ENCODE data around the gene TMTC3. TPM values are rescaled to one million over a fixed set of nuclear protein-coding genes. Genes with fewer than 3 reads are reported as not detected.

TMTC3 gene
- total and polyA plus RNA-seq, 2 experiments from 2014 or later, result 17.7 to 53.8 TPM

DNA sequence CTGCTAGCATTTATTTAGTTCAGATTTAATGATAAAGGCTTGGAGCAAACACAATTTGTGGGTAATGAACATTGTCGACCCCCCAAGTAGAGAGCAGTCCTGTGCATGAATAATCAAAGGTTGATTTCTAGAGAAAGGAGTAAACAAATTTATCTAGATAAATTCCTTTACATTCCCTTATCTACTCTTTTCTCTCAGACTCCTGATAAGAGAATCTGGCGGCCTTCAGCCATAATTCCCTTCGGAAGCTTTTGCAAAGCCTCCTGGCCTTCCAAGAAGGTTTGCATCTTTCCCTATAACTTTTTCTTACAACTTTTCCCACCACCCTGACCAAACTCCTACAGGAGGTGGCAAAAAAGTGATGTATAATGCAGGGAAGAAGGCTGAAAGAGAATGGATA, 42.1 kb downstream of the TMTC3 start:
- peaks cover 3% of the 10 kb centered on the region; the same call in 1 of the 3 replicates for H3K4me1 Mint-ChIP-seq
- no peak overlapping the region for H3K4me2 ChIP-seq
- H4K20me1 ChIP-seq (replicated peaks; ENCODE audit: insufficient read depth), result no peaks in the 10 kb centered on the region
- no peaks in the 10 kb centered on the region for H3K27me3 Mint-ChIP-seq (ENCODE audit: insufficient read depth, low read depth, poor library complexity)
- H3K27me3 ChIP-seq (ENCODE audit: insufficient read depth), result no peaks in the 10 kb centered on the region
- H3K27ac Mint-ChIP-seq, result no peak overlapping the region
- no peak overlapping the region for H3K27ac ChIP-seq (ENCODE audit: low read depth)
- H3K36me3 Mint-ChIP-seq (ENCODE audit: low read depth), result peaks cover 54% of the 10 kb centered on the region
- no peaks in the 10 kb centered on the region for H3F3A ChIP-seq (replicated peaks; ENCODE audit: low read depth)
- H3K9me3 Mint-ChIP-seq, result 0 out of 3 replicates have a peak, but pooled peaks cover 3% of the 10 kb centered on the region
- H3K9me2 ChIP-seq (ENCODE audit: insufficient read depth), result no peaks in the 10 kb centered on the region
- no peaks in the 10 kb centered on the region for H3K79me2 ChIP-seq (replicated peaks; ENCODE audit: insufficient read depth)
- no peak for DNase-seq (ENCODE audit: low spot score)
- TF ChIP-seq, protein P1, sequence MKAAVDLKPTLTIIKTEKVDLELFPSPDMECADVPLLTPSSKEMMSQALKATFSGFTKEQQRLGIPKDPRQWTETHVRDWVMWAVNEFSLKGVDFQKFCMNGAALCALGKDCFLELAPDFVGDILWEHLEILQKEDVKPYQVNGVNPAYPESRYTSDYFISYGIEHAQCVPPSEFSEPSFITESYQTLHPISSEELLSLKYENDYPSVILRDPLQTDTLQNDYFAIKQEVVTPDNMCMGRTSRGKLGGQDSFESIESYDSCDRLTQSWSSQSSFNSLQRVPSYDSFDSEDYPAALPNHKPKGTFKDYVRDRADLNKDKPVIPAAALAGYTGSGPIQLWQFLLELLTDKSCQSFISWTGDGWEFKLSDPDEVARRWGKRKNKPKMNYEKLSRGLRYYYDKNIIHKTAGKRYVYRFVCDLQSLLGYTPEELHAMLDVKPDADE (IDR thresholded peaks at IDR 0.05), result no peak
- TF ChIP-seq ZNF331 (CRISPR knock-in tag; IDR thresholded peaks at IDR 0.05; ENCODE audit: low read depth) (no peak), EZH2phosphoT487 (IDR thresholded peaks at IDR 0.05; ENCODE audit: unreplicated experiment) (no peak), STAT1 (IDR thresholded peaks at IDR 0.05; ENCODE audit: unreplicated experiment) (no peak), POLR2AphosphoS5 (IDR thresholded peaks at IDR 0.05; ENCODE audit: low read depth) (no peak), ZNF114 (CRISPR knock-in tag; IDR thresholded peaks at IDR 0.05) (no peak), JUNB (IDR thresholded peaks at IDR 0.05; ENCODE audit: unreplicated experiment) (no peak), NANOG (IDR thresholded peaks at IDR 0.05; ENCODE audit: borderline replicate concordance) (no peak), CREB1 (CRISPR knock-in tag; IDR thresholded peaks at IDR 0.05; ENCODE audit: low read depth) (no peak), EZH2 (IDR thresholded peaks at IDR 0.05; ENCODE audit: low read depth, unreplicated experiment) (no peak)
- TF ChIP-seq, protein P2, sequence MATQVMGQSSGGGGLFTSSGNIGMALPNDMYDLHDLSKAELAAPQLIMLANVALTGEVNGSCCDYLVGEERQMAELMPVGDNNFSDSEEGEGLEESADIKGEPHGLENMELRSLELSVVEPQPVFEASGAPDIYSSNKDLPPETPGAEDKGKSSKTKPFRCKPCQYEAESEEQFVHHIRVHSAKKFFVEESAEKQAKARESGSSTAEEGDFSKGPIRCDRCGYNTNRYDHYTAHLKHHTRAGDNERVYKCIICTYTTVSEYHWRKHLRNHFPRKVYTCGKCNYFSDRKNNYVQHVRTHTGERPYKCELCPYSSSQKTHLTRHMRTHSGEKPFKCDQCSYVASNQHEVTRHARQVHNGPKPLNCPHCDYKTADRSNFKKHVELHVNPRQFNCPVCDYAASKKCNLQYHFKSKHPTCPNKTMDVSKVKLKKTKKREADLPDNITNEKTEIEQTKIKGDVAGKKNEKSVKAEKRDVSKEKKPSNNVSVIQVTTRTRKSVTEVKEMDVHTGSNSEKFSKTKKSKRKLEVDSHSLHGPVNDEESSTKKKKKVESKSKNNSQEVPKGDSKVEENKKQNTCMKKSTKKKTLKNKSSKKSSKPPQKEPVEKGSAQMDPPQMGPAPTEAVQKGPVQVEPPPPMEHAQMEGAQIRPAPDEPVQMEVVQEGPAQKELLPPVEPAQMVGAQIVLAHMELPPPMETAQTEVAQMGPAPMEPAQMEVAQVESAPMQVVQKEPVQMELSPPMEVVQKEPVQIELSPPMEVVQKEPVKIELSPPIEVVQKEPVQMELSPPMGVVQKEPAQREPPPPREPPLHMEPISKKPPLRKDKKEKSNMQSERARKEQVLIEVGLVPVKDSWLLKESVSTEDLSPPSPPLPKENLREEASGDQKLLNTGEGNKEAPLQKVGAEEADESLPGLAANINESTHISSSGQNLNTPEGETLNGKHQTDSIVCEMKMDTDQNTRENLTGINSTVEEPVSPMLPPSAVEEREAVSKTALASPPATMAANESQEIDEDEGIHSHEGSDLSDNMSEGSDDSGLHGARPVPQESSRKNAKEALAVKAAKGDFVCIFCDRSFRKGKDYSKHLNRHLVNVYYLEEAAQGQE (IDR thresholded peaks at IDR 0.05; ENCODE audit: unreplicated experiment), result no peak
- TF ChIP-seq, protein P3, sequence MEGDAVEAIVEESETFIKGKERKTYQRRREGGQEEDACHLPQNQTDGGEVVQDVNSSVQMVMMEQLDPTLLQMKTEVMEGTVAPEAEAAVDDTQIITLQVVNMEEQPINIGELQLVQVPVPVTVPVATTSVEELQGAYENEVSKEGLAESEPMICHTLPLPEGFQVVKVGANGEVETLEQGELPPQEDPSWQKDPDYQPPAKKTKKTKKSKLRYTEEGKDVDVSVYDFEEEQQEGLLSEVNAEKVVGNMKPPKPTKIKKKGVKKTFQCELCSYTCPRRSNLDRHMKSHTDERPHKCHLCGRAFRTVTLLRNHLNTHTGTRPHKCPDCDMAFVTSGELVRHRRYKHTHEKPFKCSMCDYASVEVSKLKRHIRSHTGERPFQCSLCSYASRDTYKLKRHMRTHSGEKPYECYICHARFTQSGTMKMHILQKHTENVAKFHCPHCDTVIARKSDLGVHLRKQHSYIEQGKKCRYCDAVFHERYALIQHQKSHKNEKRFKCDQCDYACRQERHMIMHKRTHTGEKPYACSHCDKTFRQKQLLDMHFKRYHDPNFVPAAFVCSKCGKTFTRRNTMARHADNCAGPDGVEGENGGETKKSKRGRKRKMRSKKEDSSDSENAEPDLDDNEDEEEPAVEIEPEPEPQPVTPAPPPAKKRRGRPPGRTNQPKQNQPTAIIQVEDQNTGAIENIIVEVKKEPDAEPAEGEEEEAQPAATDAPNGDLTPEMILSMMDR (conservative IDR thresholded peaks at IDR 0.05; ENCODE audit: low read depth in 2 of 2), result no peak
- TF ChIP-seq, protein P4, sequence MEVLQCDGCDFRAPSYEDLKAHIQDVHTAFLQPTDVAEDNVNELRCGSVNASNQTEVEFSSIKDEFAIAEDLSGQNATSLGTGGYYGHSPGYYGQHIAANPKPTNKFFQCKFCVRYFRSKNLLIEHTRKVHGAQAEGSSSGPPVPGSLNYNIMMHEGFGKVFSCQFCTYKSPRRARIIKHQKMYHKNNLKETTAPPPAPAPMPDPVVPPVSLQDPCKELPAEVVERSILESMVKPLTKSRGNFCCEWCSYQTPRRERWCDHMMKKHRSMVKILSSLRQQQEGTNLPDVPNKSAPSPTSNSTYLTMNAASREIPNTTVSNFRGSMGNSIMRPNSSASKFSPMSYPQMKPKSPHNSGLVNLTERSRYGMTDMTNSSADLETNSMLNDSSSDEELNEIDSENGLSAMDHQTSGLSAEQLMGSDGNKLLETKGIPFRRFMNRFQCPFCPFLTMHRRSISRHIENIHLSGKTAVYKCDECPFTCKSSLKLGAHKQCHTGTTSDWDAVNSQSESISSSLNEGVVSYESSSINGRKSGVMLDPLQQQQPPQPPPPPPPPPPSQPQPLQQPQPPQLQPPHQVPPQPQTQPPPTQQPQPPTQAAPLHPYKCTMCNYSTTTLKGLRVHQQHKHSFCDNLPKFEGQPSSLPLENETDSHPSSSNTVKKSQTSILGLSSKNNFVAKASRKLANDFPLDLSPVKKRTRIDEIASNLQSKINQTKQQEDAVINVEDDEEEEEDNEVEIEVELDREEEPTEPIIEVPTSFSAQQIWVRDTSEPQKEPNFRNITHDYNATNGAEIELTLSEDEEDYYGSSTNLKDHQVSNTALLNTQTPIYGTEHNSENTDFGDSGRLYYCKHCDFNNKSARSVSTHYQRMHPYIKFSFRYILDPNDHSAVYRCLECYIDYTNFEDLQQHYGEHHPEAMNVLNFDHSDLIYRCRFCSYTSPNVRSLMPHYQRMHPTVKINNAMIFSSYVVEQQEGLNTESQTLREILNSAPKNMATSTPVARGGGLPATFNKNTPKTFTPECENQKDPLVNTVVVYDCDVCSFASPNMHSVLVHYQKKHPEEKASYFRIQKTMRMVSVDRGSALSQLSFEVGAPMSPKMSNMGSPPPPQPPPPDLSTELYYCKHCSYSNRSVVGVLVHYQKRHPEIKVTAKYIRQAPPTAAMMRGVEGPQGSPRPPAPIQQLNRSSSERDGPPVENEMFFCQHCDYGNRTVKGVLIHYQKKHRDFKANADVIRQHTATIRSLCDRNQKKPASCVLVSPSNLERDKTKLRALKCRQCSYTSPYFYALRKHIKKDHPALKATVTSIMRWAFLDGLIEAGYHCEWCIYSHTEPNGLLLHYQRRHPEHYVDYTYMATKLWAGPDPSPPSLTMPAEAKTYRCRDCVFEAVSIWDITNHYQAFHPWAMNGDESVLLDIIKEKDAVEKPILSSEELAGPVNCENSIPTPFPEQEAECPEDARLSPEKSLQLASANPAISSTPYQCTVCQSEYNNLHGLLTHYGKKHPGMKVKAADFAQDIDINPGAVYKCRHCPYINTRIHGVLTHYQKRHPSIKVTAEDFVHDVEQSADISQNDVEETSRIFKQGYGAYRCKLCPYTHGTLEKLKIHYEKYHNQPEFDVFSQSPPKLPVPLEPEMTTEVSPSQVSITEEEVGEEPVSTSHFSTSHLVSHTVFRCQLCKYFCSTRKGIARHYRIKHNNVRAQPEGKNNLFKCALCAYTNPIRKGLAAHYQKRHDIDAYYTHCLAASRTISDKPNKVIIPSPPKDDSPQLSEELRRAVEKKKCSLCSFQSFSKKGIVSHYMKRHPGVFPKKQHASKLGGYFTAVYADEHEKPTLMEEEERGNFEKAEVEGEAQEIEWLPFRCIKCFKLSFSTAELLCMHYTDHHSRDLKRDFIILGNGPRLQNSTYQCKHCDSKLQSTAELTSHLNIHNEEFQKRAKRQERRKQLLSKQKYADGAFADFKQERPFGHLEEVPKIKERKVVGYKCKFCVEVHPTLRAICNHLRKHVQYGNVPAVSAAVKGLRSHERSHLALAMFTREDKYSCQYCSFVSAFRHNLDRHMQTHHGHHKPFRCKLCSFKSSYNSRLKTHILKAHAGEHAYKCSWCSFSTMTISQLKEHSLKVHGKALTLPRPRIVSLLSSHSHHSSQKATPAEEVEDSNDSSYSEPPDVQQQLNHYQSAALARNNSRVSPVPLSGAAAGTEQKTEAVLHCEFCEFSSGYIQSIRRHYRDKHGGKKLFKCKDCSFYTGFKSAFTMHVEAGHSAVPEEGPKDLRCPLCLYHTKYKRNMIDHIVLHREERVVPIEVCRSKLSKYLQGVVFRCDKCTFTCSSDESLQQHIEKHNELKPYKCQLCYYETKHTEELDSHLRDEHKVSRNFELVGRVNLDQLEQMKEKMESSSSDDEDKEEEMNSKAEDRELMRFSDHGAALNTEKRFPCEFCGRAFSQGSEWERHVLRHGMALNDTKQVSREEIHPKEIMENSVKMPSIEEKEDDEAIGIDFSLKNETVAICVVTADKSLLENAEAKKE (CRISPR knock-in tag; IDR thresholded peaks at IDR 0.05), result no peak
- no peak overlapping the region for H2AFZ ChIP-seq
- H3K4me3 Mint-ChIP-seq, result no peak overlapping the region
- ATAC-seq, result no peak
- peaks cover 5% of the 10 kb centered on the region; the same call in 1 of the 2 replicates for H3K36me3 ChIP-seq (ENCODE audit: insufficient read depth)
- no peak overlapping the region for H3K4me3 ChIP-seq
- H3K4me1 ChIP-seq (ENCODE audit: insufficient read depth), result 0 out of 2 replicates have a peak, but pooled peaks cover 4% of the 10 kb centered on the region
